Cerebellar nuclear complex (tissue), 1 donor: ENCODE data around the gene SCRG1.

Source experiments
- DNase-seq, 2 experiments: peaks; one replicate each; lab custom pipeline; 2025; lab: John Stamatoyannopoulos, UW

The SCRG1 gene

DNA sequence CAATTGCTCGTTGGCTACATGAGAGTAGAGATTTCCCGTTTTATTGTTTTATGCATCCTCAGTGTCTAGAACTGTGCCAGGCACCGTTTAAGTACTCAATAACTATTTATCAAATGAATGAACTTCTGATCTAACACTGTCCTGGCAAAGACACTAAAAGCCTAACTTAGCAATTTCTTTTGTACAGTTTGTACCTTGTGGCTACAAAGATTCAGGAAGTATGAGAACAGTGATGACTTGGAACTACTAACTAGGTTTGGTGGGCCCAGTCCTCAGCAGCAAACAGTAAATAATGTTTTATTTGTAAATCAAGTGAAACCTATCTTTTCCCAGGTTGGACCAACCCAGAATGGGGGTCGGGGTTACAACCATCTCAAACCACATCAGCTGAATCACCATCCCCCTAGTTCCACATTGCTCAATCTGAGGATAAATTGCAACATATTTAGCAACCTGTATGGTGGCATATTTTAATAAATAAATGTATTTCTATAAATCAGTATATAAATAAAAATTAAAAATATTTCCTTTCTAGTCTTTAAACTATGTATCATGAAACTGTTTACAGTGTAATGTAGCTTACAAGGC is 12.3 kb upstream of the SCRG1 start:
- no peak for DNase-seq

DNA sequence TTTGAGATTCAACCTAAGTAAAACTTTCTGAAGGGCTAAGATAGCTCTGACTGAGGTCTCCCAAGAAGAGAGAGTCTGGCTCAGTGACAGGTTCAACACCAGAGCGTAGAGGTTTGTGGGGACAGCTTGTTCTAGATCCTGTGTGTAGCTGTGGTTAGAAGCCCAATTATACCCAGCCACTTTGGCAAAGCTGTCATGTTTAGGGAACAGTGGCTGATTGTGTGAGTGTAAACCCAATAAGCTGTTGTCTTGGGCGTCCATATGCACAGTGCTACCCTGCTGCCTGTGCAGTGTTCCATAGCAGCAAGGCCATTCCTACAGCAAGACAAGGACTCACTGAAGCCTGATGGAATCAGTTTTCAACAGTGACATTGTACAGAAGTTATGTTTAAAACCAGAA is 11.2 kb upstream of the SCRG1 start:
- no peak for DNase-seq

DNA sequence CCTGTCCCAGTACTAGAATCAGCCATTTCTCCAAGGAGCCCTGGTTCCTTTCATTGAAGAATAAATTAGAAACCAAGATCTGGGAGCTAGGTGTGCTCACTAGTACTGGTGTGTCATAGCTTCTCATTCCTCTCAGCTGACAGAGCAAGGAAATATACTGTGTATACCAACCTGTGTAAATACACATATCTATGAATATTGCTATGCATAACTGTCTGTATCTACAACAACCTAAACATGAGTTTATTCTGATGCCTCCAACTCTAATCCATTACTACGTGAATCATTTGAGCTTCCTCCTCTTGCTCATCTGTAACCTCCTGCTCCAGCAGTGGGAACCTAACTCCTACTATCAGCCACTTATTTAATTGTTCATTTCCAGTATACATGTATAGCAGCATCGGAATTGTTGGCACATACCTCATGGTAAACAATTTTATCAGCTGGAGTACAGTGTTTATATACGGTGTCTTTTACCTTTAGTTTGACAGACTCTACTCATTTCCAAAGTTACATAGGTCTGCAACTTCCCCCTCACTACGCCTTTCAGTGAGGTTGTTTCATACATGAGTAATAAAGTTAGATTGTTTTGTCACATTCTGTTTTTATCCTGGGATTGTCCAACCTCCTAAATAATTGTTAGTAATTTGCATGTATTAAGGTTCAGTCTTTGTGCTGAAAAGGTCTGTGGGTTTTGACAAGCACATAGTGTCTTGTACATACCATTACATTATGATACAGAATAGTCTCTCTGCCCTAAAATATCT is 7.1 kb upstream of the SCRG1 start:
- no peak for DNase-seq

DNA sequence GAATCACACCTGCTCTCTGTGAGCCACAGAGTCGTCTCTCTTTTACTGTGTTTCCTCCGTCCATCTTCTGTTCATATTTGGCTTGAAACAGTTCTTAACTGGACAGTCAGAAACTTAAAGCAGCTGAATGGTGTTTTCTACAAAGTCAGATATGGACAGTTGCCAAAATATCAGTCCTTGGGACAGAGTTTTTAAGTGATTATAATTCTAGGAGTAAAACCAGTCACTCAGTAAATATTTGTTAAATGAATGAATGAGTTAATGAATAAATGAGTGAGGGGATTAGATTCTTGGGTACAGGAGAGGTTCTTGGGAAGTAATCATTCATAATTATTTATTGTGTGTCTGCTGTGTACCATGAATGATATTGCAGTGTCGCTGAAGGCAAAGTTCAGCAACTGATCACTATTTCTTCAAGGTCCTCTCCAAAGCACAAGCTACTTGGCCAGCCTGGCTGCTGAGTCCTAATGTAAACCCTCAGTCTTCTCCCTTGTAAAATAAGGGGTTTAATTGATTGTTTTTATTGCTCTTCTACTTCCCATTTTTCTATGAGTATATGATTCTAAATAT is 5.5 kb upstream of the SCRG1 start:
- no peak for DNase-seq

DNA sequence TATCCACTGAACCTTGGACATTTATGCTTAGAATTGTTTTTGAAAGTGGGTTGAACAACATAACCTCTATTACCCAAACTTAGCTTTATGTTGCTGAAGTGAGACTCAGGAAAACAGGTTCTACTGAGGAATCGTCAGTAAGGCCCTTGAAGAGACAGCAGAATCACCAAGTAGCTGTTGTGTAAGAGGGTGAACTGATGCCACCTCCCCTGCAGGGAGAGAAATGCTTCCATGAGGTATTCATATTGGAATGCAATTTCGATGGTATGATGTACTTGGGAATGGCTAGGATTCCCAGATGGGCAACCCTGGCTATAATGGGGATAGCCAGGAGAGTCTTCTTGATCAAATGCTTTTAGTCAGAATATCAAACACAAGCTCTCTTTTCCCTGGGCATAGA is 4.1 kb upstream of the SCRG1 start:
- DNase-seq = no peak

DNA sequence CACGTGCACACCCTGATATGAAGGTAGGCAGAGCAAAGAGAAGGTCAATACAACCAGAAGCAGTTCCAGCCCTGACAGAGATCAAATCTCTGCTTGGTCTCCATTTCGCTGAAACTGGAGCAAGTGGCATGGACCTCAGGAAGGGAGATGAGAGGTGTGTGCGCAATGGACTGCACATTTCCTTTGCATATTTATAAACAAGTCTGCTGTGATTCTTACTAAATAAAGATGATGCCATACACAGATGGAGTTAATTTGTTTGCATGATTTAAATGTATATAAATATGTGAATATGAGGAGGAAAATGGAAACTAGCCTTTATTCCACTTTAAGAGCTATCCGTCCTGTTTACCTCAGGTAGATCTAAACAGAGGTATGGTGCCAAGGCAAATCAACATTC is 2.1 kb upstream of the SCRG1 start:
- no peak for DNase-seq

DNA sequence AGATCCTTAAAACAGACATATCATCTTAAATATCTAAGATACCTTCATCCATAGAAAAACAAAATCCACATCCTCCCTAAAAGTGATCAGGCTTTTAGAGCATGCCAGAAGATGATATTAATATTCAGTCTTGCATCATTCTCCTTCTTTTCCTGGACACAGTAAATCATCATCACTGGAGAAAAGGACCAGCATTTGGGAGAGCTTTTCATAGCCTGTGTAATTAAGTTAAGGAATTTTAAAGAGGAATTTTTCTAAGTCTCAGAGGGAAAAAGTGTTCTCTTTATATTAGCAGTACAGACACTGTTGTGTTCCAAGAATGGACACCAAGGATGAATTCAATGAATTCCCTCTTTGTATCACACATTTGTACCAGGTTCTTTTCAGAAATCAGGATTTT is 696 bp downstream of the SCRG1 start:
- no peak for DNase-seq

DNA sequence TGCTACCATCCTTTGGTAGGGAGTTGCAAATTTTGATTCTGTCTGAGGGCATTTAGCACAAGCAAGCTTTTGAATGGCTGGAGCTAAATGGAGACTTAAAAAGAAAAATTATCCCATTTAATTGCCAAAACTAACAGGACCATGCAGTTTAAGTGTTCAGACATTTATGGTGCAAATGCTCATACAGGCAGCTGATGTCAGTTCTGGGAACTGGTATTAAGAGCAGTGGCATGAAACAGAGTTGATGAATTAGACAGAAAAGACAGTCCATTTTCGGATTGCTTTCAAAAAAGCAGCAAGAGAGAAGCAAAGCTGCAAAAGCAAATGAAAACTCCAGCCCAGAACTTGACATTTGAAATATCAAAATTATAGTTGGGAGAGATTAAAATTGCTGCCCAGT is 1.3 kb downstream of the SCRG1 start:
- DNase-seq = no peak

DNA sequence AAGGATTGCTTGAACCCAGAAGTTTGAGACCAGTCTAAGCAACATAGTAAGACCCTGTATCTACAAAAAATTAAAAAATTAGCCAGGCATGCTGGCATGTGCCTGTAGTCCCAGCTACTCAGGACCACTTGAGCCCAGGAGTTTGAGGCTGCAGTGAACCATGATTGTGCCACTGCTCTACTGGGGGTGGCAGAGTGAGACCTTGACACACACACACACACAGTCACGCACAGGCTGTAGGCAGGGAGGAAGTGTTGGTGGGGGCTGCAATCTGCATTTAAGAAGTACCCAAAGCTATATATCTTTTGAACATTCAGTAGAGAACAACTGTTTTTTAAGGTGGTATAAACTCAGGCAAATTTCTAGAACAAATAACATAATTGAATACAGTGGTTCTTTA is 7.2 kb downstream of the SCRG1 start:
- DNase-seq = no peak

DNA sequence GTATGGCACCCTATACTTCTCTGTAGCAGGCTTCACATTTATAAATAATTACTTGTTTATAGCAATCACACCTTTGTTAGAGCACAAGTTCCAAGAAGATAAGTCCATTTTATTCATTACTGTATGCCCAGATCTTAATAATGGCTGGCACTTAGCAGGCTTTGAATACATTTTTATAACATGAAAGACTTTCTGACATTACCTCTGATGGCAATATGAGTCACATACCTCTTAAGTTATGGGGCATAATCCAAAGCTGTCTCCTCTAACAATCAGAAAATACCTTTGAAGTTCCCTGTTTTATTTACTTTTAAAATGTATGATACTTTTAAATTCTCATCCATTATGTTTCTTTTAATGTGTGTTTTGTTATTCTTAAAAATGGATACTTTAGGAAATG is 12.2 kb downstream of the SCRG1 start:
- DNase-seq = no peak

DNA sequence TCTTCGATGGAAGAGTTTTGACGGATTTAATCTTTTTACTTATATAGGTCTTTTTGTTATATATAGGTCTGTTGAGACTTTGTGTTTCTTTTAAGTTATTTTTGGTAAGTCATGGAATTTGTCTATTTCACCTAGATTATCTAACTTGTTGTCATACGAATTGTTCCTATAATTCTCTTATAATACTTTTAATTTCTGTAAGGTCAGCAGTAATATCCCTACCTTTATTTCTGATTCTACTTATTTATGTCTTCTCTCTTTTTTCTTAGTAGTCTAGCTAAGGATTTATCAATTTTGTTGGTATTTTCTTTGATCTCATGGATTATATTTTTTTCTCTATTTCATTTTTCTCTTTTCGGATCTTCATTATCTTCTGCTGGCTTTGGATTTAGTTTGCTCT is 16.6 kb downstream of the SCRG1 start:
- no peak for DNase-seq

DNA sequence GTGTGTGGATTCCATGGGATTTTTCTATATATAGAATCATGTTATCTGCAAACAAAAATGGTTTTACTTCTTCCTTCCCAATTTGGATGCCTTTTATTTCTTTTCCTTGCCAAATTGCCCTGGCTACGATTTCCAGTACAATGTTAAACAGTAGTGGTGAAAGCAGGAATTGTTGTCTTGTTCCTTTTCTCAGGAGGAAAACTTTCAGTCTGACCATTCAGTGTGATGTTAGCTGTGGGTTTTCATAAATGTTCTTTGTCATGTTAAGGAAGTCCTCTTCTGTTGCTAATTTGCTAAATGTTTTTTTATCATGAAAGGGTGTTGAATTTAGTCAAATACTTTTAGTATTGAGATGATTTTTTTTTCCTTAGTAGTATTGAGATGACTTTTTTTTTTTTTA is 17.3 kb downstream of the SCRG1 start:
- no peak for DNase-seq

DNA sequence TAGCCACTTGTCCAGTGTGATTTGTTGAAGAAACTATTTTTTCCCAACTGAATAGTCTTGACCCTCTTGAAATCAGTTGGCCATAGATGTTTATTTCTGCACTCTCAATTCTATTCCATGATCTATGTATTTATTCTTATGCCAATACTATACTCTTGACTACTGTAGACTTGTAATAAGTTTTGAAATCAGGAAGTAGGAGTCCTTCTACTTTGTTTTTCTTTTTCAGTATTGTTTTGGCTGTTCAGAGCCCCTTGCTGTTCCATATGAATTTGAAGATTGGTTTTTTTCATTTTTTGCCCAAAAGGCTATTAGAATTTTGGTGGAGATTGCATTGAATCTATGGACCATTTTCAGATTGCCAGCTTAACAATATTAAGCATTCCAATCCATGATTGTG is 17.9 kb downstream of the SCRG1 start:
- no peak for DNase-seq

DNA sequence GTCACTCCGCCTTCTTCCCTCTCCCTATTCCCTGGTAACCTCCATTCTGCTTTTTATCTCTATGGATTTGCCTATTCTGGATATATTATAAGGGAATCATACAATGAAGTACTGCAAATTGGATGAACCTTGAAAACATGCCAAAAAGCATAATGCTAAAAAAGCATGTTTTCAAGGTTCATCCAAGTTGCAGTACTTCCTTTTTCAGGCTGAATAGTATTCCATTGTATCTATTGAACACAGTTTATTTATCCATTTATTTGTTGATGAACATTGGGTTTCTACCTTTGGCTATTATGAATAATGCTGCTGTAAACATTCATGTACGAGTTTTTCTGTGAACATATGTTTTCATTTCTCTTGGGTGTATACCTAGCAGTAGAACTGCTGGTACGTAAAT is 19.0 kb downstream of the SCRG1 start:
- no peak for DNase-seq

DNA sequence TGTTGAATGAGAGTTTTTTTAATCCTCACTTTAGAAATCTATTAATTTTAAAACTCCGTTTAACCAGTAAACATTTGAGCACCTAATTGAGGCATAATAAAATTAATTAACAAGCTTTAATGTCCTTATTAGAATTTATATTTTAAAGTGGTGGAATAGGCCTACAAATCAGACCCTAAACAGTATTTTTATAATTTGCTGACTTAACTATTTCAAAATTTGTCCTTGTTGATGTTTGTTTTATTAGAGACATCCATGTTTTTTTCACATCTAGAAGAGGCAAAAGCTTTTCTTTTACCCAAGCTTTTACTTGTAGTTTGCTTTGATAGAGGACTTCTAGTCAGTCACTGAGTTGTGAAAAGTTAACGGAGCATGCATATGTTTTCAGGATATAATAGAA is 24.3 kb downstream of the SCRG1 start:
- DNase-seq = no peak

DNA sequence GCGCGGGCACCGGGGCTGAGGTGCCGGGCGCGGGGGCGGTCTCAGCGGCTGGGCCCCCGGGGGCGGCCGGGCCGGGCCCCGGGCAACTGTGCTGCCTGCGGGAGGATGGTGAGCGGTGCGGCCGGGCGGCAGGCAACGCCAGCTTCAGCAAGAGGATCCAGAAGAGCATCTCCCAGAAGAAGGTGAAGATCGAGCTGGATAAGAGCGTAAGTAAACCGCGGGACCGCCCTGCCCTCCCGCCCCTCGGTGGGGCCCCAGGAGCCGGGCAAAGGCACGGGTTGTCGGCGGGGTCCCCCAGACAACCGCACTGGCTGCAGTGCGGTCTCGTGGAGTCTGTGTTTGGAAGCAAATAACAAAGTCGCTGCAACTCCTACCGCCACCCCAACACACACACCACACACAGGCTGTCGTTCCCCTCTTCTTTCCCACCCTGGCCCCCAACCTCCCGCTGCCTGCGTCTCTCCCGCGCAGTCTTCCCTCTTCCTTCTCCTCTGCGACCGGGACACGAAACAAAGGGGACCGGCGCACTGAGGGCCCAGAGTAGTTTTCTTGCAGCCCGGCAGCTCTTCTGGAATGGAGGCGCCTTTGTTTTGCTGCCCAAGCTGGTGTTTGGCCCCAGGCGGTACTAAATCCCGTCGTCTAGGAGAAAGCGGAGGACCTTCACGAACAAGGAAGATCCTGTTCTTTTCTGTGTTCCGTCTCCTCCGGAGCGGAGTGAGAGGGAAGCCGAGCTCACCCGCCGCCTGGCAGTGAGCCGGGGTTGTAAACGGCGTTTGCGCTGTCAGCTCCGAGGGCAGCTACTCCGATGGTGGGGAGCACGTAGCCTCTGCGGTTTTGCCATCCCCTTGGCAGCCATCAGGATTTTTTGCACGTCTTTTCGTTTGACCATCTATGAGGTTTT is 27.4 kb downstream of the SCRG1 start:
- peak; percentile 3 to 30 for DNase-seq

DNA sequence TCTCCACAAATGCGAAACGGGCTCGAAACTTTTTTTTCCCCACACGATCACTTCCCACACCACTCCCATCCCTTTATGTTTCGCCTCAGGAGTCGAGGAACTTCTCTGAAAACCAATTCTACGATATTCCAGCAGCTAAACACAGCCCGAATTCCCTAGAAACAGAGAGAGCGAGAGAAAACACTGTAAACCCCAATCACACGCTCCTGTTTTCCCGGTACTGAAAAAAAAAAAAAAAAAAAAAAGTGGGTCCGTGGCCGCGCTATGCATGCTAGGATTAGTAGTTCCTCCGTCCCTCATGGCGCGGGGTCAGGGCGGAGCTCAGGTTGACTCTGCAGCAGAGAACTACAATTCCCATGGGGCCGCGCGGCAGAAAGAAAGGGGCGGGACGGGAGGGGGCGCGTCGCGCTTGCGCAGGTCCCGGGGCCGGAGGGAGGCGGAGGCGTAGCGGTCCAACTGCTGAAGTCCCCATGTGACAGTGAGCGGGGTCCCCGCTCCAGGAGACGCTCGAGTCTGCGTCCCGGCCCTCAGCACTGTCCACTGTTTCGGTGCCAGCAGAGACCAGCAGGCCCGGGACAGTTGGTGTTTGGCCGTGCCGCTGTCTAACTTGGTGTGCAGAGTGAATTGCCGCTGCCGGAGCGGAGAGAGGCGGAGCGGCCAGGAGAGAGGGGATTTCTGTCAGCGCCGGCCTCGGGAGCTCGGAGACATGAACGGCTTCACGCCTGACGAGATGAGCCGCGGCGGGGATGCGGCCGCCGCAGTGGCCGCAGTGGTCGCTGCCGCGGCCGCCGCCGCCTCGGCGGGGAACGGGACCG is 28.2 kb downstream of the SCRG1 start, which contains the start of gene SAP30:
Gene SAP30, plus strand, starts transcription at position 478 of the 815 bp plus-strand sequence. Its CDS starts 229 bp downstream, at position 707.
- peak; percentile 74 to 95 for DNase-seq

DNA sequence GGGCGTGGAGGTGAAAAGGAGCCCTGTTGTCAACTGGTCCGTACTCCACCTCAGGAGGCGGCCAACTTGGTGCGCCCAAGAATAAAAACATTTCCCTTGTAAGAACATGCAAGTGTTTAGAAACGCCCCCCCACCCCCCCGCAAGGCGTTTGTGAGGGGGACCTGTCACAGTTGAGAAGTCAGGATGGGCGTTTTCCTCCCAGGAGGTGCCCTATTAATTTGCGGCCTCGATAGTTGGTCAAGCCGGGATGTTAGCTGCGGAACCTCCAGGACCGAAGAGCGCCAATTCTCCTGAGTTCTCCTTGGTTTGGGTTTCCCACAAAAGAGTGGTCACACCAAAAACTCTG is 28.8 kb downstream of the SCRG1 start:
- DNase-seq = no peak

DNA sequence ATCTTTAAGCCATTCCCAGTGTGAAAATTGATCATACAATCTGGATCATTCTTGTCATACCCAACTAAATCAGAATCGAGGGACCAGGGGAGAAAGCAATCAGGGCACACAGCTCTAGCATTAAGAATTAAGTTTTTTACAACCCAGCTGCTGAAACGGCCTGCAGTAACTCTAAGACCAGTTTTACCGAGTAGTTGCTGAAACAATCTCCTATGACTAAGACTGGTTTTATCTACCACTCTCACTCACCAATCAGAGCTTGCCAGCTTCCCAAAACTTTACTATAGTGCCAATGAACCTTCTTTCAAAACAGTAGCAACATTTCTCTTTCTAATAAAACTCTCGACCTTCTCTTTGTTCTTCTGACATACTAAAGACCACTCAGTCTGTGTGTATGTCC is 31.0 kb downstream of the SCRG1 start:
- DNase-seq = no peak

DNA sequence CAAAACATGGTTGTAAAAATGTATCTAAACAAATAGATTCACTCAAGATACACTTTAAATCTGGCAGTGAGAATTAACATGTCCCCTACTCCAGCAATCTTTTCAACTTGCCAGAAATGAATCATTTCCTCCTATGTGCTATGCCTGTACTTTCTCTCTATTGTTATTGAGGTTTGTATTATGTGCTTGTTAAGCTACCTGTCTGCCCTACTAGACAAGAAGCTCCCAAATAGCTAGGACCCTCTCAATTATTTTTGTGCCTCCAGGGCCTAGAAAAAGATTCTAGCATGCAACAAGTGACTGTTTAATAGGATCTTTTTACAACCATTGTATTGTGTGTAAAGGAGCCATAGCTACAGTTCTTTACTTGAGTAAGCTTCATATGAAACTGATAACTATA is 31.6 kb downstream of the SCRG1 start:
- no peak for DNase-seq

DNA sequence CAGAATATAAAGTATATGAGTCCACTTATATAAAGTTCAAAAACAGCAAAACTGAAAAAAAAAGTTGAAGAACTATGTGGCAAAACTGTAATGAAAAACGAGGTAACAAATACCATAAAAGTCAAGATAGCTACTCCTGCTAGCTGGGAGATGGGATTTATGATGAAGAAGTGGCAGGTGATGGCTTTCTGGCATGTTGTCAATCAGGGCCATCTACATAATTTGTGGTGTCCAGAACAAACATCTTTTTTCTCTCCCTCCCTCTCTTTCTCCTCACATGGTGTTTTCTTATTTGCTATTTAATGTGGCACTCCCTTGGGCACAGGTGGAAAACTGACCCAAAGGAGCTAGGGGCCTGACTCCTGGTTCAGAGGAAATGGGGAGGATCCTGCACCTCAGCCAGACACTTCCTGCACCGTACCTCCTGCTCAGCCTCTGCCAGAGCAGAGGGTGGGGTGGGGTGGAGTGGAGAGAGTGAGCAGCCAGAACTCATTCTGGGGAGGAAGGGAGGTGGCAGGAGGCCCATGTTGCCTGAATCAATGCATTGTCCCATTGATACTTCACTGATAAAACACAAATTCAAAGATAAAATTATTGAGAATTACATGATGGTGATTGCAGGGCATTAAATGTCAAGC is 33.4 kb downstream of the SCRG1 start:
- no peak for DNase-seq
